ENCODE measurements around the gene AHR.
A peak's percentile ranks its signal among the peaks of the same experiment; 100 is the strongest.

The AHR gene

DNA sequence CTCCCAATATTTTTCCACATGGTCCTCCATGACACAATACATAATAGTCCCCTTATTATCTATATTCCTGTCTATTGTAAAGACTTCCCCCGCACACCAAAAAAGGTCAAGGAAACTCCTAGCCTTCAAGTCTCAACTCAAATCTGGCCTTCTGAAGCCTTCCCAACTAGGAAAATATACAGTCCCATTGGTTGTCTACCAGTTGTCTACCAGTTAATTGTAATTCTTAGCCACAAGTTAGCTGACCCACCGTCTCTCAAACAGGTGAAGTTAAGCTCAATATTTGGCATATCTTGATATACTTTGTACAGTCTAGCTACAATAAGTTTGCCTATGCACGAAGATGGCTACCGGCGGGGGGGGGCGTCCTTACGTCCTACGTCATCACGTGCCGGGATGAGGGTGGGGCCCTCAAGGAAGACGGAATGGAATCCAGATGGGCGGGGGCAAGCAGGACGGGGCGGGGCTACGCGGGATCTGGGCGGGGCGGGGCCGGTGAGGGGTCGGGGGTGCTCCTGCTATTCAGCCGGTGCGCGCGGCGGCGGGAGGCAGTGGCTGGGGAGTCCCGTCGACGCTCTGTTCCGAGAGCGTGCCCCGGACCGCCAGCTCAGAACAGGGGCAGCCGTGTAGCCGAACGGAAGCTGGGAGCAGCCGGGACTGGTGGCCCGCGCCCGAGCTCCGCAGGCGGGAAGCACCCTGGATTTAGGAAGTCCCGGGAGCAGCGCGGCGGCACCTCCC is at the start of gene AHR:
AHR (plus strand) TSS at position 551 of the 738 bp plus-strand sequence. CDS start 613 bp downstream, outside the sequence.
- peak; percentile 80 to 87 for DNase-seq (ENCODE audit: low read depth in 2 of 2)

GRCh38 chr7:17253885-17254284 is 44.6 kb upstream of the AHR start:
- DNase-seq (ENCODE audit: low read depth in 2 of 2) = no peak

DNA sequence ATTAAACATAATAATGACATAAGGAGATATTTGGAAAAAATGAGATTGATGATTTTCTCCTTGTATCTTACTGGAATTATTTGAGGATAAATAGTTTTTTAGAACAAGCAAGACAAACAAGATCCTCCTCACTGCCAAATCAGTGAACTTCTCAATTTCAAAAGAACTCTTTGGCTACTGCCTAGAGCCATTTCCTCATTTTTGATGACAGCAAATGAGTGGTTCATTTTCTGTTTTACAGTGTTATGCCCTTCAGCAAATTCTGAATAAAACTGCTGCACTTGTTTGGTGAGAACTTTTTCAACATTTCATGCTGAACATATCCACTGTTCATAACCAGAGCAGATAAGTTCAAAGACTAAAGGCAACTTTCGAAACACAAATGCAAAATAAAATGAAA is 42.5 kb upstream of the AHR start:
- no peak for DNase-seq (ENCODE audit: low read depth in 2 of 2)

DNA sequence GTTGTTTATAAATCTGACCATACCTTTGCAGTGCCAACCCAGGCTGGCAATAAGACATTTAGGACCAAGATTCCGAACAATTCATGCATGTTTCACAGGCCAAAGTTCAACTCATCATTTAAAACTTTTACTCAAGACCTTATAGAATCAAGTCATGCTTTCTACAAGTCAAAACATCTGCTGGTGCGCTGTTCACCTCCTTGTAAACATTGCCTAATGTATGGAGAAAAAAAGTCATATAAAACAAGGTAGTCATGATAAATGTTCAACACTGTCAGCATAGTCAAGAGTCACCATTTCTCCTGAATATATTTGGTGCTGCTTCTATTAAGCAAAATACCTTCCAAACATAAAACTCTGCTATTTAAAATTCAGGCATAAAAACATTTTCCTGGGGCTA is 42.1 kb upstream of the AHR start:
- no peak for DNase-seq (ENCODE audit: low read depth in 2 of 2)

- no peak for DNase-seq (ENCODE audit: low read depth in 2 of 2)
These were observed 31.9 kb upstream of the AHR start for GRCh38 chr7:17266565-17266964.

DNA sequence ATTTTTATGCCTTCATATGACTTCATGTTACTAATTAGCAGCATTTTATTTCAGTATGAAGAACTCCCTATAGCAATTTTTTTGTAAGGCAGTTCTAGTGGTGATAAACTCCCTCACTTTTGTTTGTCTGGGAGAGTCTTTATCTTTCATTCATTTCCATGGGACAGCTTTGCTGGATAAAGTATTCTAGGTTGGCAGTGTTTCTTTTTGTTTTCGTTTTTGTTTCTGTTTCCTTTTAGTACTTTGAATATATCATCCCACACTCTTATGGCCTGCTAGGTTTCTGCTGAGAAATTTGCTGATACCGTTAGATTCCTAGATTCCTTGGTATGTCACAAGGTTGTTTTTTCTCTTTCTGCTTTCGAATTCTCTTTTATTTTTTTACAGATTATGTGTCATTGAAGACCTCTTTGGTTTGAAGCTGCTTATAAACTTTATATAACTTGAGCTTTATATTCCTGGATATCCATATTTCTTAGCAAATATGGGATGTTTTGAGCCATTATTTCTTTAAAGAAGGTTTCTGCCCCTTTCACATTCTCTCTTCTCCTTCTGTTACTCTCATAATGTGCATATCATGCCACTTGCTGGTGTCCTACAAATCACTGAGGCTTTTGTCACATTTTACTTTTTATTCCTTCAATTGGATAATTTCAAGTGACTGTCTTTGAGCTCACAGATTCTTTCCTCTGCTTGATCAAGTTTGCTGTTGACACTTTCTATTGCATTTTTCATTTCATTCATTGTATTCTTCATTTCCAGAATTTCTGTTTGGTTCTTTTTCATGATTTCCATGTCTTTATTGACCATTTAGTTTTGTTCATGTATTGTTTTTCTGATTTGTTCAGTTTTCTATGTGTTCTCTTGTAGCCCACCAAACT is 28.9 kb upstream of the AHR start:
- no peak for DNase-seq (ENCODE audit: low read depth in 2 of 2)

GRCh38 chr7:17274551-17275245 is 23.8 kb upstream of the AHR start:
- no peak for DNase-seq (ENCODE audit: low read depth in 2 of 2)

DNA sequence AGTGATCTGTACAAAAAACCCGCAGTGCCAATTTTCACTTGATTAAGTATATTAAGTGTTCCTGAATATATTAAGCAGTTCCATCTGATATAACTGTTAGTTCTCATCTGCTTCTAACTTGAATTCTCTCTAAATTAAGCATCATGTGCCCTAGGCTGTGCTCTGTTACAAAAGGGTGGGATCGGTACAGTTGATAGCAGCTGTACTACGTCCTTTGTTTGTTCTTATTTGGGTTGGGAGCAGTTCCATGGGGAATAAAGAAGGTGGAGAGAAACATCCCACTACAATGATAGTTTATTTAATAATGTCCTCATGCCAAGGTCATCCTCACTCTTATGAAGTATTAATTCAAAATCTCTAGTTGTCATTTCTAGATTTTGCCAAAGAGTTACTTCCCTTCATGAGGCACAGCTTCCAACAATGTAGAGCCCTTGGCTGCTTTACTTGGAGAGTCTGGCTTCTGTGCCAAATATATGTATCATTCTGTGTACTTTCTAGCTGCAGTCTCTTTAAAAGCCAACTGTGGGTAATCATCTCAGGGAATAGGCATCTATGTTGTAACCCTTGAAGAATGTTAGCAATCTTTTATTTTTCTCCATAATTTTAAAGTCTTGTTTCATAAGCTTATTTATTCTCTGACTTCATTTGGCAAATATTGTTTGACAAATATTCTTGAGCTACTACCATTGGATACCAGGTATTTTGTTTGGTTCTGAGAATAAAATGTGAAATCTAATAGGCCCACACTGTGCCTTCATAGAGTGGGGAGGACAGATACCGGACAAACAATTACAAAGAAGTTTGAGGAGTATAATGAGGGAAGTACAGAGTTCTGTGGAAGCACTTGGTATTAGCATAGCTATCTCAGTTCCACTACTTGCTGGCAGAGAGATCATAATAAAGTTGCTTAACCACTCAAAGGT is 22.4 kb upstream of the AHR start:
- no peak for DNase-seq (ENCODE audit: low read depth in 2 of 2)

- DNase-seq (ENCODE audit: low read depth in 2 of 2) = no peak
These were observed 19.4 kb upstream of the AHR start for GRCh38 chr7:17279061-17279460.

GRCh38 chr7:17289074-17289645 is 9.3 kb upstream of the AHR start:
- DNase-seq (ENCODE audit: low read depth in 2 of 2) = no peak

DNA sequence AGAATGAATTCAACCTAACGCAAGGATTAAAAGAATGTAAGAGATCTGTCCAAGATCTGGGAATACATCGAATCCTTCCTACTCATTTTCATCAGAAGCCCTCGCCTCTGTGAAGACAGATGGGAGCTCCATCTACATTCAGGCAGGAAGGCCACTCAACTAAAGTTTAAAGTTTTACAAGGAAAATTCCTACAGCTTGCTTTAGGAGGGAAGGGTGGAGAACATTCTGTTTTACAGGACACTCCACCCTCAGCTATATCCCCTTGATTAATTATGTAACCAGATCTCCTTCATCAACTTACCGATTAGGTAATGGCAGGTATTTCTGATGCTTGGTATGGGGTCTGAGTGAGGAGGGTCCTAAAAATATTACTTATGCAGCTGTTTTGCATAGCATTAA is 5.6 kb upstream of the AHR start:
- DNase-seq (ENCODE audit: low read depth in 2 of 2) = no peak

GRCh38 chr7:17293481-17293880 is 5.0 kb upstream of the AHR start:
- no peak for DNase-seq (ENCODE audit: low read depth in 2 of 2)

DNA sequence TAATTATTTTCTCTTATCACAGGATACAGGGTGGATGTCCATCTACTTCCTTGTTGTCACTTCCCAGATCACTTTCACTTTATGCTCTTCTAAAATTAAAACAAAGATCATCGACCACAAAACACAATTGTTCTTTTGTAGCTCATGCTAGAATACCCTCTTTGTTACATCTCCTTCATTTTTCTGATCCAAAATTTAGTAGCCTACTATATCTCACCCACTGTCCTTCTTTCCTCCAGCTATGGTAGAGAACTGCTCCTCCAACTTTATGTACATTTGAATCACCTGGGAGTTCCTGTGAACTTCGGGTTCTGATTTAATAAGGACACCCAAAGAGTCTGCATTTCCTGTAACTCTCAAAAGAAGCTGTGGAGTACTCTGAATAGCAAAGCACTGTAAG is 1.2 kb upstream of the AHR start:
- DNase-seq (ENCODE audit: low read depth in 2 of 2) = no peak

- DNase-seq (ENCODE audit: low read depth in 2 of 2) = peak; percentile 16 to 22
These were observed 509 bp downstream of the AHR start for GRCh38 chr7:17298840-17299482.

DNA sequence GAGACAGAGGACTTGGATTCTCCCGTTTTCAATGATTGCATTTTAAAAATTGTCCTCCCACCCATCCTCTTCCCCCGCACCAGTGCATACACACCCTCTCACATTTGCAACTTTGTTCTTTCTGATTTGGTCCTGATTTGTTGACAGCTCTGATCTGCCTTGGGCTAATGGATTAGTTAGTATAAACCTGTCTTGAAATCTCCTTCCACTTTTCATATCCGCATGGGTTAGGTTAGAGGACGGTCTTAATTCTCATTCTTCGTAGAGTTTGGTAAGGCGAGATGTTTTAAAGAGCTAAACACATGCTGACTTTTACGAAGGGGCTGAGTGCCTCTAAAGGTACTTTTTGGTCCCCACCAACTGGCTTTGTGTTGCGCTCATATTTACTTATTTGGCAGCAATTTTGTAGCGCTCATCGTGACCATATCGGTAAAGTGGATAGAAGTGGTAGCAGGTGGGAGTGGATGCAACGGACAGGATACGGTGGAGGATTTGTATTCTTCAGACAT is 1.1 kb downstream of the AHR start:
- no peak for DNase-seq (ENCODE audit: low read depth in 2 of 2)

GRCh38 chr7:17300012-17300411 is 1.6 kb downstream of the AHR start:
- DNase-seq (ENCODE audit: low read depth in 2 of 2) = no peak

GRCh38 chr7:17300437-17300836 is 2.0 kb downstream of the AHR start:
- DNase-seq (ENCODE audit: low read depth in 2 of 2) = no peak

DNA sequence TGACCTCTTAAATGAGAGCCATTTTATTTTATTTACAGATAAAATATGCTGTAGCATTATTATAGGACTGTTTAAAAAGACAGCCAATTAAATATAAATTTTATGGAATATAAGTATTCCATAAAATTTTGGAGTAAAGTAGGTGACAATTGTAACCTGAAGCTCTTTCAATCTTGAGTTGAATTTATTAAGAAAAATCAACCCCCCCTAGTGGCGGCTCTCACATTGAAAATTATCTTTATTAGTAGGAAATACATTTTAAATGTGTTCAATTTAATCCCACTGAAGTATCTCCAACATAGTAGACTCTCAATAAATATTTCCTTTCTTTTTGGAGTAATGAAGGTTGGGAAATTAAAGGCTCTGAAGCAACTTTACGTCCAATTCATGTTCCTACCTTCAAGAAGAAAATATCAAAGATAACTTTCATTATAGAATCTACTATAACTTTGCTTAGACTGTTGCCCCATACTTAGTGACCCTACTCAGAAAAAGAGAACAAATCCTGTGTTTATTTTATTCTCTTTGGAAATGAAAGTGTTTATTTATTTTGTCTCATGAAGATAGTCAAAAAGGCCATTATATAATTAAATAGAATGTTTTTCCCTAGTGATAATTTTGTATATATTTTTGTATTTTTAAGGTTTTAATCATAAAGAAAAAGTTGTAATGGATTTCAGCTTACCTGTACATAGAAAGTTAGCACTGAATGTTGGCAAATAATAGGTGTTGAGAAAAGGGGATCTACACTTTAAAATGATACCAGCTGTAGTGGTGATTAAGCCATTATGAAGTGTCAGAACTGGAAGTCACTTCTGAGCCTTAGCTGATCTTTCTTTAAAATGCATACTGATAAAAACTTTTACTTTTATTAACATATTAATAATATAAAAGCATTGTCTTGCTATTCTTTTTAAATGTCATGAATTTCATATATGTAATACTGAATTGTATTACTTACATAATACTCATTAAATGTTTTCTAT is 3.3 kb downstream of the AHR start:
- DNase-seq (ENCODE audit: low read depth in 2 of 2) = peak in 1 of 2 donors; percentile 15

DNA sequence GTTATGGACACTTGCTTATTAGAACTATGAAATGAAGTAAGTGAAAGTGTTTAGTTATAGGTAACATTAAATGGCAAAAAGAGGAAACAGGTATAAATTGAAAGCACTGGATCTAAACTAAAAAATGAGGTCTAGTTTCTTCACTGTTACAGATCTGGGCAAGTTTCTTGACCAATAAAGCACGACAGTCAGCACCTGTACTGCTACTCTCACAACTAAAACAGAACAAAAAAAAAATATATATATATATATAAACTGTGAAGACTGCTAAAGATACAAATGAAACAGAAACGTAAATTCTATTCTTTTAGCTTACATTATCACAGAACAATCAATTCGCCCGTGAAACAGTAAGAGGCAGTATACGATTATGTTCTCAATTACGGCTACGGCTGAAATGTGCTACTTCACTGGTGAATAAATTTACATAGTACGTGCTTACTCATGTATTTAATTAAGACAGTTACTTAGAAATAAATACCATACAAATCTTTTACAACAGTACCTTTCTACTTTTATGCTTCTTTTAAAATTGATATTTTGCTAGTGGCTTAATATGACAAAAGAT is 4.2 kb downstream of the AHR start:
- no peak for DNase-seq (ENCODE audit: low read depth in 2 of 2)
